GM12875 (cell line): ENCODE measurements around the gene STXBP1.

Experiments used
- H3K4me3 ChIP-seq: one replicate; pipeline ENCODE4 v1.5.1; 2011; ENCODE audit warnings: low read depth, low read length, control low read depth
- CTCF ChIP-seq: IDR thresholded peaks from 2 replicates; pipeline ENCODE4 v1.5.1; 2011; ENCODE audit warnings: low read depth, mild to moderate bottlenecking, control low read depth, inconsistent platforms, low read length, moderate library complexity, borderline replicate concordance; ENCODE audit not compliant: insufficient read depth

STXBP1 gene

GRCh38 chr9:127715470-127716337 is 103.6 kb downstream of the STXBP1 start, which contains the start of the genes PTRH1 and TTC16:
Gene PTRH1 (minus strand): TSS chr9:127715663. CDS start chr9:127715639, 24 bp downstream.
Gene TTC16 (plus strand): TSS chr9:127716079. CDS start chr9:127716146, 67 bp downstream.
- no peak for TF ChIP-seq CTCF
- peak within 1 kb of the TSS; percentile 73 for H3K4me3 ChIP-seq

GRCh38 chr9:127716412-127716811 is 104.3 kb downstream of the STXBP1 start:
- no peak for TF ChIP-seq CTCF
- no peak overlapping the region for H3K4me3 ChIP-seq

- no peak for TF ChIP-seq CTCF
- H3K4me3 ChIP-seq = no peak overlapping the region
These were observed 105.7 kb downstream of the STXBP1 start for GRCh38 chr9:127717766-127718165.

GRCh38 chr9:127720031-127720864 is 108.2 kb downstream of the STXBP1 start:
- no peak overlapping the region for H3K4me3 ChIP-seq

GRCh38 chr9:127720865-127721227 is 108.8 kb downstream of the STXBP1 start:
- H3K4me3 ChIP-seq = no peak overlapping the region
- TF ChIP-seq CTCF = no peak

More at GRCh38 chr9:127720031-127720864, 108.2 kb downstream of the STXBP1 start:
- no peak for TF ChIP-seq CTCF

- H3K4me3 ChIP-seq = no peak overlapping the region
- no peak for TF ChIP-seq CTCF
These were observed 109.3 kb downstream of the STXBP1 start for GRCh38 chr9:127721391-127721821.
